H1 (cell line): ENCODE results near the gene ITGB7. TPM values are rescaled to one million over a fixed set of nuclear protein-coding genes. Genes with fewer than 3 reads are reported as not detected.

Experiments used
- ATF3 ChIP-seq: IDR thresholded peaks from 2 replicates; pipeline ENCODE4 v1.6.1; 2011; ENCODE audit warnings: low read depth, mild to moderate bottlenecking, low read length; ENCODE audit not compliant: insufficient read depth
- CHD1 ChIP-seq: IDR thresholded peaks from 2 replicates; pipeline ENCODE4 v1.6.1; 2012; ENCODE audit warnings: low read depth, low read length, improper control_type of control experiment
- RAD21 ChIP-seq, 2 experiments: IDR thresholded peaks in 1 of 2; conservative IDR thresholded peaks in 1 of 2; 2 replicates each; pipeline ENCODE4 v1.6.1; 2011; ENCODE audit warnings: low read depth in 2 of 2, low read length in 2 of 2, improper control_type of control experiment in 1 of 2, inconsistent platforms in 1 of 2, mild to moderate bottlenecking in 1 of 2, moderate library complexity in 1 of 2
- RNF2 ChIP-seq: fragments of 200-900, 300-1000 bp; sonication (generic); IDR thresholded peaks from 2 replicates; pipeline ENCODE4 v1.7.1; 2016; ENCODE audit warnings: borderline replicate concordance, low read depth, mild to moderate bottlenecking, antibody characterized with exemption, low read length; ENCODE audit not compliant: poor library complexity, severe bottlenecking; ENCODE audit errors: missing control alignments
- SIRT6 ChIP-seq: IDR thresholded peaks from one replicate; pipeline ENCODE4 v1.7.1; 2012; ENCODE audit warnings: low read length, inconsistent platforms
- SP1 ChIP-seq: IDR thresholded peaks from 2 replicates; pipeline ENCODE4 v1.6.1; 2011; ENCODE audit warnings: low read depth, low read length
- SUZ12 ChIP-seq: fragments of 200-600 bp; sonication (generic); IDR thresholded peaks from 2 replicates; pipeline ENCODE4 v1.6.1; 2012; ENCODE audit warnings: mild to moderate bottlenecking, inconsistent platforms, low read length, moderate library complexity, mixed read lengths
- polyA plus RNA-seq, 7 experiments: library from polyadenylated mRNA; depleted of rRNA in 3 of 7; stranded (reverse) in 5 of 7; unstranded in 2 of 7; fragments of >200 nt in 5 of 7; fragments of 200-250 nt in 2 of 7; gene quantifications; 1 replicate in 5 of 7; 2 replicates in 1 of 7; 4 replicates in 1 of 7; pipeline versions ENCODE4 v1.2.1 to v1.2.3, GENCODE V29; 2011 to 2013; ENCODE audit warnings: missing spikeins in 2 of 7, mixed read lengths in 2 of 7
- total RNA-seq: library from RNA; stranded (reverse); fragmentation: NEBNext Ultra II Directional; extraction: Animal tissue kit (Norgen Biotek cat#: 25700); gene quantifications from 2 replicates; pipeline ENCODE4 v1.2.1, GENCODE V29; 2021
- TF ChIP-seq, protein P1 (sequence below), 3 experiments: IDR thresholded peaks; 1 replicate in 2 of 3; 2 replicates in 1 of 3; pipeline versions ENCODE4 v1.5.1 to v1.6.1; 2011; ENCODE audit warnings: low read length in 3 of 3, mild to moderate bottlenecking in 3 of 3, inconsistent platforms in 2 of 3, low read depth in 1 of 3, moderate library complexity in 1 of 3; ENCODE audit not compliant: insufficient read depth in 1 of 3; ENCODE audit errors: control extremely low read depth in 1 of 3

ITGB7 gene
- total and polyA plus RNA-seq, 2 of the 8 experiments (the other 6 are each of a cell fraction or from before 2014, with no cell fraction given), result 0.35 to 0.54 TPM

- TF ChIP-seq RAD21 (IDR thresholded peaks at IDR 0.05 in 1 of 2, conservative IDR thresholded peaks at IDR 0.05 in 1 of 2; ENCODE audit: low read depth in 2 of 2, low read length in 2 of 2) (peak; percentile 81 to 87), SIRT6 (no peak), CHD1 (no peak), RNF2 (no peak), SUZ12 (no peak), ATF3 (peak; percentile 61; the same call in 1 of the 2 replicates), SP1 (no peak)
- TF ChIP-seq, protein P1, sequence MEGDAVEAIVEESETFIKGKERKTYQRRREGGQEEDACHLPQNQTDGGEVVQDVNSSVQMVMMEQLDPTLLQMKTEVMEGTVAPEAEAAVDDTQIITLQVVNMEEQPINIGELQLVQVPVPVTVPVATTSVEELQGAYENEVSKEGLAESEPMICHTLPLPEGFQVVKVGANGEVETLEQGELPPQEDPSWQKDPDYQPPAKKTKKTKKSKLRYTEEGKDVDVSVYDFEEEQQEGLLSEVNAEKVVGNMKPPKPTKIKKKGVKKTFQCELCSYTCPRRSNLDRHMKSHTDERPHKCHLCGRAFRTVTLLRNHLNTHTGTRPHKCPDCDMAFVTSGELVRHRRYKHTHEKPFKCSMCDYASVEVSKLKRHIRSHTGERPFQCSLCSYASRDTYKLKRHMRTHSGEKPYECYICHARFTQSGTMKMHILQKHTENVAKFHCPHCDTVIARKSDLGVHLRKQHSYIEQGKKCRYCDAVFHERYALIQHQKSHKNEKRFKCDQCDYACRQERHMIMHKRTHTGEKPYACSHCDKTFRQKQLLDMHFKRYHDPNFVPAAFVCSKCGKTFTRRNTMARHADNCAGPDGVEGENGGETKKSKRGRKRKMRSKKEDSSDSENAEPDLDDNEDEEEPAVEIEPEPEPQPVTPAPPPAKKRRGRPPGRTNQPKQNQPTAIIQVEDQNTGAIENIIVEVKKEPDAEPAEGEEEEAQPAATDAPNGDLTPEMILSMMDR (IDR thresholded peaks at IDR 0.05; ENCODE audit: control extremely low read depth in 1 of 3, insufficient read depth in 1 of 3, low read depth in 1 of 3, low read length in 3 of 3), result peak; percentile 96 to 100 (median 100)
Measured at GRCh38 chr12:53159195-53159839, 47.7 kb downstream of the ITGB7 start (continued).
